ENCODE data around the gene OR2G3.
A peak's percentile ranks its signal among the peaks of the same experiment; 100 is the strongest.

Gene OR2G3

GRCh38 chr1:247638011-247638410 lies 32.6 kb downstream of the OR2G3 start:
- no peaks in the 10 kb centered on the region for H3K9me3 ChIP-seq (ENCODE audit: control insufficient read depth in 1 of 2, low read length in 2 of 2)
- H3K27me3 ChIP-seq (ENCODE audit: low read depth, low read length) = no peaks in the 10 kb centered on the region
- no peak overlapping the region for H3K4me3 ChIP-seq (ENCODE audit: low read depth in 1 of 2, low read length in 2 of 2)
- no peak overlapping the region for H3K27ac ChIP-seq (ENCODE audit: low read length)
- H3K4me1 ChIP-seq (ENCODE audit: control insufficient read depth in 1 of 2, insufficient read depth in 2 of 2, low read length in 2 of 2) = no peaks in the 10 kb centered on the region
- no peaks in the 10 kb centered on the region for H3K36me3 ChIP-seq (ENCODE audit: control insufficient read depth in 1 of 2, insufficient read depth in 2 of 2, low read length in 2 of 2)

DNA sequence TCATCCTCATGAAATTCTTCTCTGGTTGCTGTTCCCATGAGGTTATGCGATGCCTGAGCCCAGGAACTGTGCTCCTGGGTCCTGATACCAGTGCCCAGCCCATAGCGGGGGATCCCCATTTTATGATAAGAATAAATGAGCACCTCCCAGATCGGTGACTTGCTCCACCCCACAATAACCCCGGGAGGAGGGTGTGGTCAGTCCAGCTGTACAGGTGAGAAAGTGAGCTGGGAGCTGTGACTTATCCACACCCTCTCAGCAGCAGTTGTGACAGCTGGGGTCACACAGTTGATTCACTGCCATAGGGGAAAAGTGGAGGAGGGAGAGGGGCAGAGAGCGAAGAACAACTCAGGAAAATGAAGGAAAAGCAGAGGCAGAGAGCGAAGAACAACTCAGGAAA lies 33.4 kb downstream of the OR2G3 start:
- H3K4me1 ChIP-seq (ENCODE audit: control insufficient read depth in 1 of 2, insufficient read depth in 2 of 2, low read length in 2 of 2) = no peaks in the 10 kb centered on the region
- no peaks in the 10 kb centered on the region for H3K36me3 ChIP-seq (ENCODE audit: control insufficient read depth in 1 of 2, insufficient read depth in 2 of 2, low read length in 2 of 2)
- H3K27me3 ChIP-seq (ENCODE audit: low read depth, low read length) = no peaks in the 10 kb centered on the region
- H3K9me3 ChIP-seq (ENCODE audit: control insufficient read depth in 1 of 2, low read length in 2 of 2) = no peaks in the 10 kb centered on the region
- H3K4me3 ChIP-seq (ENCODE audit: low read depth in 1 of 2, low read length in 2 of 2) = no peak overlapping the region
- H3K27ac ChIP-seq (ENCODE audit: low read length) = no peak overlapping the region

GRCh38 chr1:247639381-247639981 lies 34.1 kb downstream of the OR2G3 start:
- Histone ChIP-seq H3K9me3 (ENCODE audit: control insufficient read depth in 1 of 2, low read length in 2 of 2) (no peaks in the 10 kb centered on the region), H3K36me3 (ENCODE audit: control insufficient read depth in 1 of 2, insufficient read depth in 2 of 2, low read length in 2 of 2) (no peaks in the 10 kb centered on the region), H3K4me1 (ENCODE audit: control insufficient read depth in 1 of 2, insufficient read depth in 2 of 2, low read length in 2 of 2) (no peaks in the 10 kb centered on the region), H3K27ac (ENCODE audit: low read length) (no peak overlapping the region), H3K4me3 (ENCODE audit: low read depth in 1 of 2, low read length in 2 of 2) (peak overlapping the region; percentile 12 to 41), H3K27me3 (ENCODE audit: low read depth, low read length) (no peaks in the 10 kb centered on the region)

- no peak overlapping the region for H3K27ac ChIP-seq (ENCODE audit: low read length)
- H3K9me3 ChIP-seq (ENCODE audit: control insufficient read depth in 1 of 2, low read length in 2 of 2) = no peaks in the 10 kb centered on the region
- no peaks in the 10 kb centered on the region for H3K4me1 ChIP-seq (ENCODE audit: control insufficient read depth in 1 of 2, insufficient read depth in 2 of 2, low read length in 2 of 2)
- H3K4me3 ChIP-seq (ENCODE audit: low read depth in 1 of 2, low read length in 2 of 2) = no peak overlapping the region
- H3K27me3 ChIP-seq (ENCODE audit: low read depth, low read length) = no peaks in the 10 kb centered on the region
- H3K36me3 ChIP-seq (ENCODE audit: control insufficient read depth in 1 of 2, insufficient read depth in 2 of 2, low read length in 2 of 2) = no peaks in the 10 kb centered on the region
These were observed 37.4 kb downstream of the OR2G3 start for GRCh38 chr1:247642742-247643141.

GRCh38 chr1:247646867-247647266 lies 41.5 kb downstream of the OR2G3 start:
- H3K9me3 ChIP-seq (ENCODE audit: control insufficient read depth in 1 of 2, low read length in 2 of 2) = no peaks in the 10 kb centered on the region
- H3K27me3 ChIP-seq (ENCODE audit: low read depth, low read length) = no peaks in the 10 kb centered on the region
- no peak overlapping the region for H3K27ac ChIP-seq (ENCODE audit: low read length)
- H3K4me1 ChIP-seq (ENCODE audit: control insufficient read depth in 1 of 2, insufficient read depth in 2 of 2, low read length in 2 of 2) = no peaks in the 10 kb centered on the region
- H3K4me3 ChIP-seq (ENCODE audit: low read depth in 1 of 2, low read length in 2 of 2) = no peak overlapping the region
- H3K36me3 ChIP-seq (ENCODE audit: control insufficient read depth in 1 of 2, insufficient read depth in 2 of 2, low read length in 2 of 2) = no peaks in the 10 kb centered on the region

DNA sequence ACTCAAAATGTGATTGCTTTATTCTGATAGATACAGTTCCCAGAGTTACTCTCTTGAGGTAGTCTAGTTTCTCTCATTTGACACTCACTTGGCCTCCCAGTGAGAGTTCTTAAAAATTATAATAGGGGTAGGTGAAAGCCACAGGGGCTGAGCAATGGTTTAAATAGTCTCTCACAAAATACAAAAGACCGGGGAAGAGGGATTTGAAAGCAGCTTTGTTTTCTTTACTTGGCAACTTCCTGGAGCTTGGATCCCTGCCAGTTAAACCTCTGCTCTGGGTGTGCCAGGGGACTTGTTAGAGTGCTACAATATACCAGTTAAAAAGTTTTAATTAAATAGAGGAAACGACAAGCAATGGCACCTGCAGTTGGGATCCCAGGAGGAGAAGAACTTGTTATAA lies 42.5 kb downstream of the OR2G3 start:
- H3K36me3 ChIP-seq (ENCODE audit: control insufficient read depth in 1 of 2, insufficient read depth in 2 of 2, low read length in 2 of 2) = no peaks in the 10 kb centered on the region
- no peak overlapping the region for H3K4me3 ChIP-seq (ENCODE audit: low read depth in 1 of 2, low read length in 2 of 2)
- no peak overlapping the region for H3K27ac ChIP-seq (ENCODE audit: low read length)
- no peaks in the 10 kb centered on the region for H3K4me1 ChIP-seq (ENCODE audit: control insufficient read depth in 1 of 2, insufficient read depth in 2 of 2, low read length in 2 of 2)
- H3K9me3 ChIP-seq (ENCODE audit: control insufficient read depth in 1 of 2, low read length in 2 of 2) = no peaks in the 10 kb centered on the region
- no peaks in the 10 kb centered on the region for H3K27me3 ChIP-seq (ENCODE audit: low read depth, low read length)

DNA sequence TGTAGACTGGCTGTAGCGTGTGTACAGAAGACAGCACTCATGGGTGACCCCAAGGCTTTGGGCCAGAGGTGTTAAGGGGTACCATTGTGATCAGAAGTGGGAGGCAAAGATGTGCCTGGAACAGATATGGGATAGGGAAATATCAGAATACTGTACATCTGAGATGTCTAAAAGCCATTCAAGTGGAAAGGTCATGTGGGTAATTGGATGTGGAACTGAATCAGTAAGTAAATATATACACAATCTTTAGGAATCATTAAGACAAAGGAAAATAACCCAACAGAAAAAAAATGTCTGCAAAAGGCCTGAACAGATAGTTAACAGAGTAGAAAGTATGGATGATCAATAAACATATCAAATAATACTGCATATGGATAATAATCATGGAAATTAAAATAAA lies 47.7 kb downstream of the OR2G3 start:
- no peak overlapping the region for H3K27ac ChIP-seq (ENCODE audit: low read length)
- H3K27me3 ChIP-seq (ENCODE audit: low read depth, low read length) = no peaks in the 10 kb centered on the region
- no peaks in the 10 kb centered on the region for H3K9me3 ChIP-seq (ENCODE audit: control insufficient read depth in 1 of 2, low read length in 2 of 2)
- H3K4me3 ChIP-seq (ENCODE audit: low read depth in 1 of 2, low read length in 2 of 2) = no peak overlapping the region
- no peaks in the 10 kb centered on the region for H3K36me3 ChIP-seq (ENCODE audit: control insufficient read depth in 1 of 2, insufficient read depth in 2 of 2, low read length in 2 of 2)
- H3K4me1 ChIP-seq (ENCODE audit: control insufficient read depth in 1 of 2, insufficient read depth in 2 of 2, low read length in 2 of 2) = no peaks in the 10 kb centered on the region

Measured in muscle layer of duodenum (tissue), 2 donors.